Bronchial epithelial cell (primary cell): ENCODE measurements around the gene UBTD1. TPM values are rescaled to one million over a fixed set of nuclear protein-coding genes. Genes with fewer than 3 reads are reported as not detected.

Experiments
- DNase-seq: peaks from one replicate; pipeline ENCODE4 v3.0.0-alpha.2; 2010; ENCODE audit warnings: low read depth
- FAIRE-seq: peaks from 2 replicates; lab custom pipeline; 2011; peaks lifted over from hg19 to GRCh38; lab: Jason Lieb, UNC
- H3K27me3 ChIP-seq: 2 replicates; pipeline ENCODE4 v1.5.1; 2011; ENCODE audit warnings: low read length; ENCODE audit not compliant: control insufficient read depth, insufficient read depth
- H3K36me3 ChIP-seq: 2 replicates; pipeline ENCODE4 v1.5.1; 2011; ENCODE audit warnings: low read length; ENCODE audit not compliant: control insufficient read depth, insufficient read depth
- H3K4me3 ChIP-seq: 2 replicates; pipeline ENCODE4 v1.5.1; 2011; ENCODE audit warnings: mild to moderate bottlenecking, low read depth, low read length, control low read depth
- CTCF ChIP-seq: IDR thresholded peaks from 2 replicates; pipeline ENCODE4 v1.5.1; 2011; ENCODE audit warnings: mild to moderate bottlenecking, moderate library complexity, low read length, control low read depth, inconsistent platforms; ENCODE audit not compliant: insufficient read depth, severe bottlenecking
- total RNA-seq: library from RNA; depleted of rRNA; stranded (reverse); fragments of >200 nt; gene quantifications from 2 replicates; pipeline ENCODE4 v1.2.1, GENCODE V29; 2014

Gene UBTD1
- total RNA-seq, 1 donor from 2014 or later = 11.1 TPM

- no peak overlapping the region for H3K4me3 ChIP-seq
- DNase-seq = no peak
- no peaks in the 10 kb centered on the region for H3K36me3 ChIP-seq
- no peak for TF ChIP-seq CTCF
- no peaks in the 10 kb centered on the region for H3K27me3 ChIP-seq
- FAIRE-seq = no peak
Measured at GRCh38 chr10:97509120-97509680, 10.5 kb downstream of the UBTD1 start.

- no peak for TF ChIP-seq CTCF
- Histone ChIP-seq H3K4me3 (no peak overlapping the region), H3K36me3 (no peaks in the 10 kb centered on the region), H3K27me3 (no peaks in the 10 kb centered on the region)
- FAIRE-seq (no peak), DNase-seq (no peak)
Measured at GRCh38 chr10:97510686-97511085, 12.0 kb downstream of the UBTD1 start.

GRCh38 chr10:97511711-97512440, 13.2 kb downstream of the UBTD1 start:
- H3K27me3 ChIP-seq = no peaks in the 10 kb centered on the region
- DNase-seq (no peak), FAIRE-seq (no peak)
- H3K4me3 ChIP-seq = no peak overlapping the region
- no peak for TF ChIP-seq CTCF
- no peaks in the 10 kb centered on the region for H3K36me3 ChIP-seq

GRCh38 chr10:97512993-97513392, 14.3 kb downstream of the UBTD1 start:
- FAIRE-seq (no peak), DNase-seq (peak; percentile 68)
- H3K4me3 ChIP-seq = no peak overlapping the region
- no peaks in the 10 kb centered on the region for H3K27me3 ChIP-seq
- no peak for TF ChIP-seq CTCF
- no peaks in the 10 kb centered on the region for H3K36me3 ChIP-seq

- no peaks in the 10 kb centered on the region for H3K36me3 ChIP-seq
- no peak for TF ChIP-seq CTCF
- FAIRE-seq = no peak
- H3K4me3 ChIP-seq = no peak overlapping the region
- no peaks in the 10 kb centered on the region for H3K27me3 ChIP-seq
- DNase-seq = no peak
Measured at GRCh38 chr10:97514344-97514743, 15.6 kb downstream of the UBTD1 start.
